HG03196 (cell line): ENCODE results near the gene FAM120A.
"Not testable (repeated sequence)": the region's sequence is repeated elsewhere in the genome, so short reads cannot be mapped to it uniquely, and the experiment has no call there.

Source experiments
- ATAC-seq: cut with Tn5 transposase; IDR thresholded peaks from one replicate; pipeline ENCODE4 v1.9.1; 2021; ENCODE audit not compliant: unreplicated experiment

The FAM120A gene

GRCh38 chr9:93450945-93451815 lies at the start of gene FAM120A:
TSS of gene FAM120A (plus strand) at chr9:93451685. CDS start at chr9:93451916, 231 bp downstream.
- ATAC-seq: peak; percentile 45

- no peak for ATAC-seq
Observed at GRCh38 chr9:93406371-93406770, 45.1 kb upstream of the FAM120A start.

GRCh38 chr9:93413530-93413929 lies 38.0 kb upstream of the FAM120A start:
- ATAC-seq: no peak

- no peak for ATAC-seq
Observed at GRCh38 chr9:93415176-93415690, 36.3 kb upstream of the FAM120A start.

- no peak for ATAC-seq
Observed at GRCh38 chr9:93416530-93417235, 34.8 kb upstream of the FAM120A start.

GRCh38 chr9:93417538-93417937 lies 33.9 kb upstream of the FAM120A start:
- ATAC-seq: no peak

GRCh38 chr9:93419023-93419422 lies 32.5 kb upstream of the FAM120A start:
- no peak for ATAC-seq

- ATAC-seq: no peak
Observed at GRCh38 chr9:93422977-93423616, 28.4 kb upstream of the FAM120A start.

GRCh38 chr9:93427655-93428379 lies 23.7 kb upstream of the FAM120A start:
- ATAC-seq: no peak

- no peak for ATAC-seq
Observed at GRCh38 chr9:93431539-93432105, 19.9 kb upstream of the FAM120A start.

GRCh38 chr9:93432964-93433363 lies 18.5 kb upstream of the FAM120A start:
- ATAC-seq: no peak

GRCh38 chr9:93434056-93434455 lies 17.4 kb upstream of the FAM120A start:
- ATAC-seq: no peak

- ATAC-seq: no peak
Observed at GRCh38 chr9:93435386-93435785, 16.1 kb upstream of the FAM120A start.

GRCh38 chr9:93436218-93436617 lies 15.3 kb upstream of the FAM120A start:
- ATAC-seq: no peak

GRCh38 chr9:93436655-93437407 lies 14.7 kb upstream of the FAM120A start:
- ATAC-seq: no peak

- ATAC-seq: no peak
Observed at GRCh38 chr9:93437996-93438395, 13.5 kb upstream of the FAM120A start.

GRCh38 chr9:93439301-93439700 lies 12.2 kb upstream of the FAM120A start:
- ATAC-seq: not testable (repeated sequence)

GRCh38 chr9:93440896-93441580 lies 10.4 kb upstream of the FAM120A start:
- ATAC-seq: no peak

GRCh38 chr9:93446073-93446472 lies 5.4 kb upstream of the FAM120A start:
- ATAC-seq: no peak
